HT-29 (cell line): Measurements from ENCODE around the gene CACFD1. TPM values are rescaled to one million over a fixed set of nuclear protein-coding genes. Genes with fewer than 3 reads are reported as not detected.

ENCODE experiments used
- DNase-seq: peaks from one replicate; pipeline ENCODE4 v3.0.0-alpha.2; 2015; ENCODE audit warnings: low spot score
- total RNA-seq: library from RNA; depleted of rRNA; stranded (reverse); fragments of >200 nt; shearing (Covaris generic); gene quantifications from 2 replicates; pipeline ENCODE4 v1.2.3, GENCODE V29; 2014

The CACFD1 gene
- total RNA-seq, 1 experiment from 2014 or later = 59.5 TPM

DNA sequence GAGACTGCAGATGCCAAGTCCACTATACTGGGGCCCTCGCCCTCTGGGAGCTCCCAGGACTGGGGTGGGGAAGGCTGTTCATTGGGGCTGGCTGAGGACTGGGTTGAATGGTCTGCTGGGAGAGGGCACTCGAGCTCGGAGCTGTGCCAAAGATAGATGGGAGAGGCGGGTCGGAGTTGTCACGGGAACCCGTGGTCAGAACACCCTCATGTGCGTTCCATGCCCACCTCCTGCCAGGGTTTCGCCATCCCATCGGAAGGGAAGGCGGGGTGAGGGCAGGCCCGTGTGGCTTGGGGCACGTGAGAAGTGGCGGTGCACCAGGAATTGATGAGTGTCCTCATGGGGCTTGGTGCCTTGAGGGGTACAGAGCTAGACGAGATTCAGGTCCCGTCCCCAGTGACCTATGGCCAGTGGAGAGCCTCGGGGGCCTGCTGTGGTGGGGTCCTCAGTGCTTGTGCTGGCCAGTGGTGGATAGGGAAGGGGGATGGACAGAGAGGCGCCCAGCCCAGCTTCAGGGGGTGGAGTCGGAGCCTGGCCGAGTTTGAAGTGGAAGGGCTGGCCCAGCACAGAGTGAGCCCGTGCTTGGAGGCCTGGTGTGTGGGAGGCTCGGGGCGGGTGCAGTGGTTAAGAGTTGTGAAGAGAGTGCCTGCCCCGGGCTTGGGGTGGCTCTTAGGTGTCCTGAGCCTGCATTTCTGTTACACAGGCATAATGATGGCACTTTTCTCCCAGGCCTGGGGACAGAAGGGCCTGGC, 4.3 kb downstream of the CACFD1 start:
- no peak for DNase-seq

DNA sequence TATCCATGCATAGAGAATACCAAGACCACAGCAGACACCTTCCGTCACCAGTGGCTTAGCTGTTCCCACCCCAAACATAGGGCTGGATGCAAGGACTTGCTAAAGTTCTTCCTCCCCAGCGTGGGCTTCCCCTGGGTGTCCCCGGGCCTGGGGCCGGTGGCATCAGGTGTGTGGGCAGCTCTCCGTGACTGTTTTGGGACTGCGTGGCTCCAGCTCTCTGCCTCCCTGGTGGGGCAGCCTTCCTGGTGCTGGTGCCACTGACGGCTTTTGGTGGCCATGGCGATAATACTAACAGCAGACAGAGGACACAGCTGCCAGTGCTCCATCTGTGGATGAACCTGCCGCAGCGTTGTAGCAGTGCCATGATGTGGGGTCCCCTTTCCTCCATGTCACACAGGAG, 4.9 kb downstream of the CACFD1 start:
- no peak for DNase-seq

DNA sequence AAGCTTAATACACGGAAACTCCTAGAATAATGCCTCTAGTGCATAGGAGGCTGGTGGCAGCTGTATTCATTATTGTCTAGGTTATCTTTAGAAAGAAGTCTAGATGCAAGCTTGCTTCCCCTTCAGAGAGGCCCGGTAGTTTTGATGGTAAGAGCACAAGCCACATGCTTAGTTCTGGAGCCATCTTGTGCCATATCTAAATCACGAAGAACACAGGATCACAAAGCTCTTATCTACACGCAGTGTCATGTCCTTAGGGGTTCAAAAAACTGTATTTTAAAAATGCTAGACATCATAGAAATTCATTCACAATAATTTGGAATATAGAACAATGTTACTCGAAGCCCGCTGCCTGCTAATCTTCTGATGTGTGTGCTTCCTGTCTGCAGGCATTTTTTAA, 6.2 kb downstream of the CACFD1 start:
- DNase-seq = no peak

DNA sequence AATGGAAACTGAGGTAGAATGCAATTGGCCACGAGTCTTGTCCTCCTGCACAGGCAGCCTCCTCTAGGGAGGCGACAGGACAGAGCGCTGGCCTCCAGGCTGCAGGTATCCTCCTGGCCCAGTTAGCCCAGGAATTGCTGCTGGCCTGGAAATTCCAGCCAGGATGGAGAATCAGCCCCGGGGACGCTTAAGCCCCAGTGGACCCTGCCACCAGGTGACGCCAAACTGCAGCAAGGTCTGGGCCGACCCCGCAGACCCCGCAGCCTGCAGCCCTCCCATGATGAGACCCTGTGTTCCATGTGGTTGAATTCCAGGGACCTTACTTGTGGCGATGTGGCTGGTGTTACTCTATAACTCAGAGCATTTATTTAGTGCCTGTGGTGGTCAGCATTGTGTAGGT, 7.3 kb downstream of the CACFD1 start:
- no peak for DNase-seq

DNA sequence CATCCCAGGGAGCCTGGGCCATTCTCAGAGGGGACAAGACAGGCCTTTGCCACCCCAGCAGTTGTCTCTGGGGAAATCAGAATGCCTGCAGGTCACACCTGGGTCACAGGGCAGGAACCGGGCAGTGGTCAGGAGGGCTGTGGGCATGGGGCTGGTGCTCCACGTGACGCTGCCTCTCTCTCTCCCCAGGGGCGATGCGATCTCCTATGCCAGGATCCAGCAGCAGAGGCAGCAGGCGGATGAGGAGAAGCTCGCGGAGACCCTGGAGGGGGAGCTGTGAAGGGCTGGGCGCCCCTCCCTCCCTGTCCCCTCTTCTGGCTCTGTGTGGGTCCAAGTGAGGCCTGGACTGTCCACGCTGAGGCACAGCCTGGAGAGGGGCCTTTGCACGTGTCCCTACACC, 8.6 kb downstream of the CACFD1 start:
- DNase-seq = no peak

DNA sequence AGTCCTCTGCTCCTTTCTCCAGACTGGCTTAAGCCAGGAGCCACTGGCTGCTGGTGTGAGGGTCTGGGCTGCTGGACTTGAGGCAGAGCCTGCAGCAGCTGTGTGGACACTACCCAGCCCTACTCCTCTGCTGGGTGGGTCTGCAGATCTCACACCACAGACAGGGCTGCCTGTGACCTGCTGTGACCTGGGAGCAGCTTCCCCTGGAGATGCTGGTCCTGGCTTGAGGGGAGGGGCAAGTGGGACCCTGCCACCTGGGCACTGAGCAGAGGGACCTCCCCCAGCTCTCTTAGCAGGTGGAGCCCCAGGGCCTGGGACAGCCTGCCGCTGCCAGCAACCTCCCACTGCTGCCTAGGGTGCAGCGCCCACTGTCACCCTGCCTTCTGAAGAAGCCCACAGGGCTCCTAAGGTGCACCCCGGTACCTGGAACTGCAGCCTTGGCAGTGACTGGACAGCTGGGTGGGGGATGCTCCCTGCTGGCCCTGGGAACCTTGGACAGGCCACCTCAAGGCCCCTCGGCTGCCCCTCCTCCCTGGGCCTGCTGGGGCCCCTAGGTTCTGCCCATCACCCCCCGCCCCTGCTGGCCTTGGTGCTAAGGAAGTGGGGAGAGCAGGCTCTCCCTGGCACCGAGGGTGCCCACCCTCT, 9.1 kb downstream of the CACFD1 start:
- no peak for DNase-seq

DNA sequence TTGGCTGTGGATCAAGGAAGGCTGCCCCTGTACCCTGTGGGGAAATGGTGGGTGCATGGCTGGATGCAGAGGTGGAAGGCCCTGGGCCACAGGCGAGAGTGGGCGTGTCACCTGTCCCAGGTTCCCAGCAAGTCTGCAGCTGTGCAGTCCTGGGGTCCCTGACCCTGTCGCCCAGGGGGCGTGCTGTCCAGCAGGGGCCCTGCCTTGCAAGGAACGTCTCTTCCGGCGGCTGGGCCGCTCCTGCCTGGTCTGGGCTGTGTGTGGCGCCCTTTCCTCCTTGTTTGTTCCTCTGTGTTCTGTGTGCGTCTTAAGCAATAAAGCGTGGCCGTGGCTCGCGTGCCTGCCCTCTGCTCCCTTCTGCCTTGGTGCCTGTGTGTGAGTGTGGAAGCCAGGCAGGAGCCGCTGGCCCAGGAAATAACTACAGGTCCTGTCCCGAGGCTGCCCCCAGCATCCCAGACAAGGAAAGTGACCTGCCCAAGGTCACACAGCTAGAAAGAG, 10.7 kb downstream of the CACFD1 start:
- no peak for DNase-seq

DNA sequence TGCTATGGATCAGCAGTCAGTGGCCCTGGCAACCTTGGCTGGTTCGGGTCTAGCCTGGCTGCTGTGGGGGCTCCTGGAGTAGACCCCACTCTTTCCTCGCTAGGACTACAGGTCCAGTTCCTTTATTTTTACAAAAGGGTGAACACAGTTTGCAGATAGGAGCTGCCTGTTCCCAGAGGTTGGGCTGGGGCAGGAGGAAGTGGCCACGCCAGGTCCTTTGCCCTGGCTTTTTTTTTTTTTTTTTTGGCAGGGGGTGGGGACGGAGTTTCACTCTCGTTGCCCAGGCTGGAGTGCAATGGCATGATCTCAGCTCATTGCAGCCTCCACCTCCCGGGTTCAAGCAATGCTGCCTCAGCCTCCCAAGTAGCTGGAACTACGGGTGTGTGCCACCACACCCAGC, 11.2 kb downstream of the CACFD1 start:
- DNase-seq = no peak

DNA sequence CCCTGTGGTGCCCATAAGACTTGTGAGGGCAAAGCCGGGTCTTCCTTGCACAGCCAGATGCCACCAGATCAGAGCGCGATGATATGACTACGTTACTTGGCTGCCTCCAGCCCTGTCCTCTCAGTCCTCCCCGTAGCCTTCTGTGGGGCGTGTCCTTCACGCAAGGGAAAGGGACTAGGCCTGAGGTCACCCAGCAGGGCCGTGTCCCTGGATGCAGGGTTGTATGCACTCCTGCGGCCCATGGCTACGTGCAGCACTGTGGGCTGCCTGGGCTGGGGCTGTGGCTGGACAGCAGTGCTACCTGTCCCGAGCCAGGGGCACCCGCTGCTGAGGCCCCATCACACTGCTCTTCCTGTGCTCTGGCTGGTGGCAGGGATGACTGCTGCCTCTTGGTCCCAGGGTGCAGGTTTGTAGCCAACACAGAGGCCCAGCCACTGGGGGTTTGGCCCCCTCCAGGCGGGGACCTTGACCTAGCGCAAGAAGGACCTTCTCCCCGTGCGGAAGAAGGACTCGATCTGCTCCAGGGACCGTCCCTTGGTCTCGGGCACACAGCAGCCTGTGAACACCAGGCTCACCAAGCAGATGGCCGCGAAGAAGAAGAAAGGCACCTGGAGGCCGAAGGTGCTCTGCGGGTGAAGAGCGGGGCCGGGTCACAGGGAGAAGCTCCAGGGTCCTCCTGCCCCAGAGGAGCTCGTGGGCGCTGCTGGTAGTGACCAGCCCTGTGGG, 11.9 kb downstream of the CACFD1 start:
- DNase-seq = peak; percentile 21

DNA sequence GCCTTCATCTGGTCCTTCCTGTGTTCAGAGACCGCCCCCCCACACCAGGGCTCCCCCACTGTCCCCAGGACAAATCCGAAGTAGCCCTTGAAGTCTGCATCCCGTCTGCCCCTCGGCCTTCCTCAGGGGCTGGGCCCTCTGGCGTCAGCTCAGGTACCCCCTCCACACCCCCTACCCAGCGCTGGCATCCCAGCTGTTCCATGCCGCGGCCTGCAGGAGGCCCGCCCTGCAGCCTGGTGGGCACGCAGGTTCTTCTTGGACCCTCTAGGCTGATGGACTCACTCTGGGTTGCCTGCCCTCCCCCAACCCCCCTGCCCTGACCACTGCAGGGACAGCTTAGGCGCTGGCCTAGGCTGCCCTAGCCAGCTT, 12.5 kb downstream of the CACFD1 start:
- DNase-seq = no peak

DNA sequence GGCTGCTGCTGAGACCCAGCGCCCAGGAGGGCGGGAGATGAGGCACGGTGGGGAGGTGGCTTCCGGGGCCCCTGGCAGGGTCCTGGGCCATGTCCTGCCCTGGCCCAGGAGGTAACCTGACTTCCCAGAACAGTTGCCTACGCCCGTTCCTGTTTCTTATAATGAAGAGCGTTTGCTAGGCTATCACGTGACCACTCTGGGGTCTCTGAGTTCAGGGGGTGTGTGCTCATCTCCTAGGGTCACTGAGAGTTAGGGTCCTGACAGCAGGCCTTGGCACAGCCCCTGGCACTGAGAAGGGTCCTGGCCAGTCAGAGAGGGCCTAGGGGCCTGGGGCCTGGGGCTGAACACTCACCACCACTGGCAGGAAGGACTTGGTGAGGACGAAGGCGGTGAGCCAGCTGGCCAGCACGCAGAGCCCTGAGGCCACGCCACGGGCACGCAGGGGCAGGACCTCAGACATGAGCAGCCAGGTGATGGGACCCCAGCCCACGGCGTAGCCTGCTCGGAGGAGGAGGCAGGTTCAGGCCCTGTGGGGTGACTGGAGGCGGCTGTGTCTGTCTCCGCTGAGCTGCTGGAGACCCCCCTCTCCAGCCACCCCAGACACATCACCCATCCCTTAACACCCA, 13.1 kb downstream of the CACFD1 start:
- no peak for DNase-seq

DNA sequence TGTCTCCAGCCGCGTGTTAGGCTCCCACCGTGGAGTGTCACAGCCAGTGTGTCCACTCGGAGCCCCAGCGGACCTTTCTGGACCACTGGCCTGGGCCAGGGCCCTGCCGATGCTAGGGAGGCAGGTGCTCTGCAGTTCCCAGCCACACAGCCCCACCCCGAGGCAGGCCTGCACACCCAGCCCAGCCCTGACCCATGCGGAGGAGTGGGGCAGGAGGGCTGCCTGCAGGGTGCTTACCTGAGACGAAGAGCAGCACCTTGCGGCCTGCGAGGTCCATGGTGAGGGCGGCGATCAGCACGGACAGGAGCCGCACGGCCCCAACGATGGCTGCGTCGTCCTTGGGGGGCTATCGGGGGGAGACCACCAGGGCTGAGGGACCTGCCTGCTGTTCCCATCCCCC, 14.0 kb downstream of the CACFD1 start:
- no peak for DNase-seq

DNA sequence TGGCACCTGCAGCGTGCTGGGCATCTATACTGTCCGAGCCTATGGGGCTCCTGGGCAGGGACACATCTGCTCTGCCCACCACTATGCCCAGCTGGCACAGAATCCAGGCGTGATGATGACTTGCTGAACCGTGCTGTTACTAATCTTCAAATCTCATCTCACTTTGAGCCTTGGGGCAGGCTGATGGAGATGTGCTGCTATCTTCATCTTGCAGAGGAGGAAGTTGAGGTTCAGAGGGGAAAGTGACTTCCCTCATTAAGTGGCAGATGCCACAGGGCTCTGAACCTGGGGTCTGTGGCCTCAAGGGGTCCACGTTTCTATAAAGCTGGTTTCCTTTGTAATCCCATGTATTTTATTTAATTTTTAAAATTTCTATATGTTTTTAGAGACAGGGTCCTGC, 14.4 kb downstream of the CACFD1 start:
- DNase-seq = no peak

DNA sequence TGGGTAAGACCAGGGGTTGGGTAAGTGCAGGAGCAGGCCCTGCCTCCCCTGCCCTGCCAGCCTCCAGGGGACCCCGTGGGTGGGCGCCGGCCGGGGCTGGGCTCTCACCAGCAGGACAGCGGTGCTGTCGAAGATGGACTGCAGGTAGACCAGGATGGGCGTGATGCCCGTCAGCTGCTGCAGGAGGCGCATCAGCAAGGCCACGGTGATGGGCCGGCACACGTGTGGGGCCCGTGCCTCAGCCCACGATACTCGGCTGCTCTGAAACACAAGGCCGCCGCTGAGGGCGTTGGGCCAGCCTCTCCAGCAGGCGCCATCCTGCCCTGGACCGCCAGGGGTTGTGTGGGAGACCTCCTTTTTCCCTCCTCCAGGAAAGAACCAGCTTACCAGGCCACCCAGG, 15.1 kb downstream of the CACFD1 start:
- DNase-seq = no peak

DNA sequence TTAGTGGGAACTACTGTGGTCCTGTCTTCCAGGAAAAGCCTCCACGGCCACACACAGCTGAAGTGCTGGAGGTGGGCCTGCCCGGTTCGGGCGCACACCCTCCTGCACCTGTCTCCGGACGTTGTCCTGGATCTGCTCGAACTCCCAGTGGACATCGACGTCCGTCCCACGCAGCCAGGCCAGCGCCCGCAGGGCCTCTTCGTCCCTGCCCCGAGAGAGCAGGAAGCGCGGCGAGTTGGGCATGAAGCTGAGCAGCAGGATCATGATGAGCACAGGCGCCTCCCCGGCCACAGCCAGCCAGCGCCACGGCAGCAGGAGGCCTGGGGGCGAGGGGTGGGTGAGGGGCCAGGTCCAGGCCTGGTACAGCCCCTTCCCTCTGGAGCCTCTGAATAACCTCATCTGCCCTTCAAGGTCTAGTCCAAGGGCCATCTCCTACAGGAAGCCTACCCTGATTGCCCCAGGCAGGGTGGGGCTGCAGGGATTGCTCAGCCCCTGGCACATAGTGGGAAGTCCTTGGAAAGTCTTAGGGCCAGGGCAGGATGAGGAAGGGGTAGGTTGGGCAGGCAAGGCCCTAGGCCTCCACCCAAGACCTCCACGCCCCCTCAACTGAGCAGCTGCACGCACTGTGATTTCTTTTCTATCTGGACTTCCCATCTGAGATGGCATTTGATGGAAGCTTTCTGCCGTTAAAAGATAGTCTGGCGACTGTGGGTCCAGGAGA, 15.7 kb downstream of the CACFD1 start:
- DNase-seq = no peak

DNA sequence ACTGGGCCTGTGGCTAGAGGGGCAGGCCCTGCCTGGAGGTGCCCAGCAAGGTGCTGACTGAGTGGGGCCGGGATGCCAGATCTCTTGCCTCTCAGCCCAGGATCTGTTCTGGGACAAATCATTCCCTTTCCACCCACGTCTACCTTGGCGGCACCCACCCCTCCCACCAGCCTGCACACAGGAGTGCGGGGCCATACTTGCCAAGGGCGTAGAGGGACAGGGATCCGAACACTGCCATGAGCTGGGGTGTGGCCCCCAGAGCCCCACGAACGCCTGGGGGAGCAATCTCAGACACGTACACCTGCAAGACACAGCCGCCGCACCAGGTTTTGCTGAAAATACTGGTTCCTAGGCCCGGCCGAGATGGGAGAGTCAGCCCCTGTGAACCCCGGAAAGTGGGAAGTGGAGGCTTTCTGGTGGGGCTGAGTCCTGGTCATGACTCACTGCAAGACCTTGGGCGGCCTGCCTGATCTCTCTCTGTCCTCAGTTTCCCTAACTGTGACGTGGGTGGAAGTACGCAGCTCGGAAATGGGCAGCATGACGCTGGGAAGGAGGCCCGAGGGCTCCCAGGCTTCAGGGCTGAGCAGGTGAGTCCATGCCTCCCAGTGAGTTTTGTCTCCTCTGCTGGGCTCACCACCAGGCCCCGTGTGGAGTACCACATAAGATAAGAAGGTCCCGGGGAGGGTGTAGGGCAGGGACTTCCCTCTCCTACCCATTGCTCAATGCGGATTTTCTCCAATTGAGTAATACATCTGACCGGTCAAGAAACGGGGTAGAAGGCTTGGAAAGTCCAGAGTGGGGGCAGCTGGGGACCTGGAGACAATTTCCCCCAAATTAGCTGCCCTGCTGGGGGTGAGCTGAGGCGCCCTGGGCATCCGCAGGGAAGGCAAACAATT, 16.5 kb downstream of the CACFD1 start:
- DNase-seq = no peak

DNA sequence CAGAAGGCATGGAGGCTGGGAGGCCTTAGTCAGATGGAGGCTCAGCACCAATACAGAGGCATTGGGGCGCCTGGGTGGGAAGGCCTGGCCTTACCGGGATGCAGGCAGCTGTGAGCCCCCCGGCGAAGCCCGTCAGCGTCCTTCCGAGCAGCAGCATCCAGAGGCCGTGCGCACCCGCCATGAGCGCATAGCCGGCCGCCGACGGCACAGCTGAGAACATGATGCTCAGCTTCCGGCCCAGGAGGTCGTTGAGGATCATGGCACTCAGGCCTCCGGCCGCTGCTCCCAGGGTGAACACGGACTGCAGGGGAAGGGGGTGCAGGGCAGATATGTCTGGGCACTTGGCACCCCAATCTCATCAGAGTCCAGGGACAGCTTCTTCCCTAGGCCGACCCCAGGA, 17.2 kb downstream of the CACFD1 start:
- DNase-seq = no peak

DNA sequence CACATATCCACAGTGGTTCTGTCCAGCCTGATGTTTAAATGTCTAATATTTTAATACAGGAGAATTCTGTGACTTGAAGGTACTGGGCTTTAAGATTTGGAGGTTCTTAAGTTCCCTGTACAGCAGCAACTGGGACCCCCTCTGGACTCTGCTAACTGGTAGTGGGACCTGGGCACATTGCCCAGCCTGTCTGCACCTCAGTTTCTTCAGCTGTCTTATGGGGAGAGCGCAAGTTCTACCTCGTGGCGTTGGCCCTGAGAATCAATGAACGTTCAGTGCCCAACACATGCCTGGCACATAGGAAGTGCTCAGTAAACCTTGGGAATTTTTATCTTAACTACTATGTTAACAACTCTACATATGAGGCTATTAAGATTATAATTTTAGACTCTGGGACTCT, 17.7 kb downstream of the CACFD1 start:
- DNase-seq = no peak

DNA sequence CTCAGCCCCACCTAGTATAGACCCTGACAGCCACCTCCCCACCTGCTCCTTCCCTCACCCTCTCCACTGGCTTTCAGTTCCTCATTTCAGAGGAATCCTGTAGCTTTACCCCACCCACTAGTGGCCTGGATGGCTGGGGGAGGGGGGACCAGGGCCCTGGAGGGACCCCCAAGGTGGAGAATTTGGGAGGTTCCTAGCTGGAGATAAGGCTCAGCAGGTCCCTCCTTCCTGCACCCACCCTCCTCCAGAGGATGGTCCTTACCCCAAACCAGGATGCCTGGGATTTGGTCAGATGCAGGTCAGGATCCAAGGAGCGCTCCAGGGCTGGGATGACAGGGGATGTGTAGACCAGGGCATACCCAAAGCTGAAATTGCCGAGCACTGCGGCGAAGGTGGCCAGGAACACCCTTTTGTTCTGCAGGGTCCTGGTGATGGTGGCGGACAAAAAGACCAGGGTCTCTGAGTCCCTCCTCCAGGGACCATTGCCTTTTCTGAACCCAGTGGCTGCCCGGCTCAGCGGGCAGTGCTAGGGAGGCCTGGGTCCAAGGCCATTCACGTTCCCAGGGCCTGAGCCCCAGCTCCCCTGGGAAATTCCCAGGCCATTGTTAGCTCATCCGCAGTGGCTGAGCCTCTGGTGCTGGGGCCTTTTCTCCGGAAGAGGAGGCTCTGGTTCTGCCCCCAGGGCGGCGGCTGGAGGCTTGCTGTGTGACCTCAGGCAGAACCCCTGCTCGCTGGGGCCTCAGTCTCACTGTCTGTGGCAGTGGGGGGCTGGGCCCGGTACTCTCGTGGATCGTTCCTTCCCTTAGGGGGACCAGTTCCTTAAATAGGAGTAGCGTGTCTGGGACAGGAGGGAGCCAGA, 18.4 kb downstream of the CACFD1 start:
- DNase-seq = no peak
